ENCODE measurements around the gene COL5A1.
"Not testable (repeated sequence)": the region's sequence is repeated elsewhere in the genome, so short reads cannot be mapped to it uniquely, and the experiment has no call there.

Gene COL5A1

GRCh38 chr9:134694714-134695113, 53.1 kb downstream of the COL5A1 start:
- no peak for DNase-seq

DNA sequence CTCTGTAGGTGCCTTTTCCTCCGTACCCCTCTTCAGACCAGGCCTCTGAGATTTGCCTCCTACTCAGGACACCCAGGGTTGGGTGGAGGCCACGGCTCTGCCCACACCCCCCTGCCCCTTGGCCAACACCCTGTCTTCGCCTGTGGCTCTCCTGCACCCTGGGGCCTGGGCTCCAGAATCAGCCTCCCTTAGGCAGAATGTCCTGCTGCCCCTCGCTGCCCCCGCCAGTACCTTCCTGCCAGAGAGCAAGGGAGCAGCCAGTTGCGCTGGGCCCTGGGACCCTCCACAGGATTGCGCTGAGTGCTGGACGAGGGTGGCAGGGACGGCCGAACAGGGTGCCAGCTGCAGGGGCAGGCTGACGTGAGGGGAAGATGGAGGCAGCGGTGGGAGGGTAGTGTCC, 53.5 kb downstream of the COL5A1 start:
- no peak for DNase-seq

GRCh38 chr9:134696433-134696832, 54.8 kb downstream of the COL5A1 start:
- no peak for DNase-seq

DNA sequence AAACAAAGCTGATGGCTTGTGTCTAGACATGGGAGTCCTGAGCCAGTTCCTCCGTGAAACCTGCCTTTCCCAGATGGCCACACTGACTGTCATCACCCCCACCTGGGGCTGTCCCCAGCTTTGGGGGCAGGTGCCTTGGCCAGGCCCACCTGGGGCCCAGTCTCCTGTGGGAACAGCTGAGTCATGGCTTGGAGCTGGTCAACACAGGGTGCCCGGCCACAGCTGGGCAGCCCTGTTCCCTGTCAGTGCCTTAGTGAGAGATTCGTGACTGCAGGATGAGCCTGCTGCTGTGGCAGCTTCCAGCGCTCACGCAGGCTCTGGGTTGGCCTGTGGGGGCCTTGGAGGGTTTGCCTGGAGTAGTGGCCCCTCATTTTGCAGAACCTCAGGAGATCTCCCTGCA, 56.5 kb downstream of the COL5A1 start:
- DNase-seq, result no peak

- no peak for DNase-seq
Observed at GRCh38 chr9:134698587-134699342, 57.2 kb downstream of the COL5A1 start.

GRCh38 chr9:134699343-134699740, 57.7 kb downstream of the COL5A1 start:
- no peak for DNase-seq

GRCh38 chr9:134700636-134701350, 59.2 kb downstream of the COL5A1 start:
- no peak for DNase-seq

- no peak for DNase-seq
Observed at GRCh38 chr9:134701581-134702259, 60.1 kb downstream of the COL5A1 start.

DNA sequence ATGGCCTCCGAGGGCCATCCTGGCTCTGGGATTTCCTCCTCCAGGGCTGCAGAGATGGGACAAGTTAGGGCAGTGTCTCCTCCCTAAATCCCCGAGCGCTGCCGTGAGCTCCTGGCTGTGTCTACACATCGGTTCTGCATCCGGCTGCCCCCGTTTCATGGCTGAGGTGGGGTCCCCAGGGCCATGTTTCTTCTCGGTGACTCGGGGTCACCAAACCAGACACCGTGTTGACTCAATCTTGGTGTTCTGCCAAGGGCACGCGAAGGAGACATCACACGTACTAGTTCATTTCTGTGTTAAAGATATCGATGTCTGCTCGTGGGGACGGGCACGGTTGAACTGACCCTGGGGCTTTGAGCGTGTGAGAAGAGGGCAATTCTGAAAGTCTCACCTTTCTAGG, 60.7 kb downstream of the COL5A1 start:
- DNase-seq, result no peak

GRCh38 chr9:134703730-134704114, 62.1 kb downstream of the COL5A1 start:
- DNase-seq, result not testable (repeated sequence)

GRCh38 chr9:134704498-134704897, 62.9 kb downstream of the COL5A1 start:
- no peak for DNase-seq

- no peak for DNase-seq
Observed at GRCh38 chr9:134705786-134706185, 64.2 kb downstream of the COL5A1 start.

GRCh38 chr9:134706522-134706921, 64.9 kb downstream of the COL5A1 start:
- no peak for DNase-seq

DNA sequence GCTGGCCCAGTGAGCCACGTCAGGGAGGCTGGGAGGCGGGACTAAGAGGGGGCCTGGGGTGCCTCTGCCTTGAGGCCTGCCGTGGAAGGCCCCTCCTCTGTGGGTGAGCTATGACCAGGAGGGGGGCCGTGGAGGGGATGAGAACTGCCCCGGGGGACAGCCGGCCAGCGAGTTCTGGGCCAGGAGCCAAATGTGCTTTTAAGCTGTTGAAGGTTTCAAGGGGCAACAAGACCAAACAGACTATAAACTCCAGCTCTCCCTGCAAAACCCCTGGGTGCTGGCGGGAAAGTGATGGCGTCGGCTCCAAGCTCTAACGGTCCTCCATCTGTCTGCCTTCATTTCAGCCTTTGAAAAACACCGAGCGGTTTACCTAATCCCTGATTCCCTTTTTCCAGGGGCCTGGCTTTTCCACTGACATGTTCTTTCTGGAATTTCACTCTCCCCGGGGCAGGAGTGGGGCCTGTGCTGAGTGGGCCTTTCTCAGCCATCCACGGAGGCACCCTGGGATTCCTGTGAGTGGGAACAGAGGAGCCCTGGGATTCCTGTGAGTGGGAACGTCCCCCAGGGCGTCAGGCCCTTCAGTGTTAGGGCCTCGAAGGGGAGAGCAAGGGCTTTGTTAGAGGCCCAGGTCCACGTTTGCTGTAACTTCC, 65.6 kb downstream of the COL5A1 start:
- no peak for DNase-seq

- no peak for DNase-seq
Observed at GRCh38 chr9:134707731-134708671, 66.4 kb downstream of the COL5A1 start.

- no peak for DNase-seq
Observed at GRCh38 chr9:134708672-134709038, 67.1 kb downstream of the COL5A1 start.

GRCh38 chr9:134709512-134710270, 68.1 kb downstream of the COL5A1 start:
- DNase-seq, result no peak

- DNase-seq, result no peak
Observed at GRCh38 chr9:134710271-134710540, 68.6 kb downstream of the COL5A1 start.

DNA sequence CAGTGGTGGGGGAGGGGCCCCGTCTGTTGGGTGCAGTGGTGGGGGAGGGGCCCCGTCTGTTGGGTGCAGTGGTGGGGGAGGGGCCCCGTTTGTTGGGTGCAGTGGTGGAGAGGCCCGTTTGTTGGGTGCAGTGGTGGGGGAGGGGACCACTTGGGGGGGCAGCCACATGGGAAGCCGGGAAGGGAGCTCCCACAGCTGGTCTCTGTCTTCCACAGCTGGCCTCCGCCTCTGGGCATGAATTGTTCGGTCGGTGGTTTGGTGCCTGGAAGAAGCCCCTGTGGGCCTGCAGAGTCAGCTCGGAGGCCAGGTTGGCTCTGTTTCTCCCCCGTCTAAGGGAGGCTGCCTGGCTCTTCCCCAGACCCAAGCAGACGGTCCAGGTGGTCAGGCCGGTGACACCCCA, 69.3 kb downstream of the COL5A1 start:
- DNase-seq, result no peak

- no peak for DNase-seq
Observed at GRCh38 chr9:134712243-134712642, 70.6 kb downstream of the COL5A1 start.

DNA sequence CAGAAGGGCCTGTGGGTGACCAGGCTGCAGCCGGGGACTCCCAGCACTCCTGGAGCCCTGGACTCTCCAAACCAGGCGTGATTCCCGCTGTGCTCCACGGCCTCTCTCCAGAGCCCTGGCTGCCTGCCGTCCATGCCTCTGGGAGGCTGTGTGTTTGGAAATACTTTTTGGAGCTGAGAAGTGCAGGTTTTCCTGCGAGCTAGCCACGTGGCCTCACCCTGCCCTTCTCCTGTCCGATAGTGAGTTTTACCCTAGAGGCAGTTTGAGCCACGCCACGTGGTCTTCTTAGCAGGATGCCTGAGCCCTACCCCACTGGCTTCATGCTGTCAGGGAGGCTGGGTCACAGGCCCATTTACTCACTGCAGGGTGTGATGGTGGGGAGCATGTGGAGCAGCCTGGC, 71.3 kb downstream of the COL5A1 start:
- no peak for DNase-seq

- not testable (repeated sequence) for DNase-seq
Observed at GRCh38 chr9:134715536-134715935, 73.9 kb downstream of the COL5A1 start.

Data from CD4-positive, alpha-beta T cell treated with Interleukin-4 for 4 hours (primary cell).